IMR-90 (cell line): ENCODE data around the gene CCDC88A. TPM values are rescaled to one million over a fixed set of nuclear protein-coding genes. Genes with fewer than 3 reads are reported as not detected.

Experiments
- ATAC-seq: fragments of 200-7000 bp; cut with Tn5 transposase; 2 replicates; pipeline ENCODE4 v1.9.1; 2020; ENCODE audit warnings: low read depth, mild to moderate bottlenecking, moderate library complexity
- BruUV-seq: library from RNA; stranded (reverse); fragments of 400-500 nt; replicated peaks from 2 replicates; lab custom pipeline; 2021; lab: Mats Ljungman, UMichigan
- CTCF ChIA-PET: fragments of 300-600 bp; formaldehyde crosslinking; extraction: SDS; loops from one replicate; lab custom pipeline; 2021; ENCODE audit warnings: antibody characterized with exemption; lab: Yijun Ruan, JAX
- POLR2A ChIA-PET: fragments of 300-600 bp; sonication (Branson Sonifier 250); formaldehyde crosslinking; loops from one replicate; lab custom pipeline; 2022; ENCODE audit warnings: antibody characterized with exemption; ENCODE audit not compliant: unreplicated experiment; lab: Charles Lee
- DNase-seq: peaks from one replicate; pipeline ENCODE4 v3.0.0; 2013
- H2AFZ ChIP-seq: replicated peaks from 2 replicates; pipeline ENCODE3; 2013; ENCODE audit warnings: low read length, mild to moderate bottlenecking; ENCODE audit not compliant: poor library complexity
- H2AK5ac ChIP-seq: 2 replicates; pipeline ENCODE4 v1.6.1; 2013; ENCODE audit warnings: low read depth, low read length, inconsistent platforms
- H2AK9ac ChIP-seq: replicated peaks from 2 replicates; pipeline ENCODE3; 2013; ENCODE audit warnings: mild to moderate bottlenecking, low read depth, low read length, moderate library complexity; ENCODE audit not compliant: poor library complexity
- H2BK120ac ChIP-seq: 2 replicates; pipeline ENCODE4 v1.6.1; 2013; ENCODE audit warnings: low read depth, low read length, inconsistent platforms
- H2BK15ac ChIP-seq: 3 replicates; pipeline ENCODE4 v1.6.1; 2013; ENCODE audit warnings: low read depth, low read length, inconsistent platforms
- H2BK20ac ChIP-seq: 2 replicates; pipeline ENCODE4 v1.6.1; 2013; ENCODE audit warnings: low read depth, mild to moderate bottlenecking, inconsistent platforms, low read length, moderate library complexity
- H2BK5ac ChIP-seq: 2 replicates; pipeline ENCODE4 v1.6.1; 2013; ENCODE audit warnings: mild to moderate bottlenecking, low read depth, low read length, inconsistent platforms; ENCODE audit not compliant: poor library complexity, severe bottlenecking
- H3K14ac ChIP-seq: replicated peaks from 2 replicates; pipeline ENCODE4 v1.6.1; 2013; ENCODE audit warnings: low read depth, low read length, inconsistent platforms
- H3K18ac ChIP-seq: 2 replicates; pipeline ENCODE4 v1.6.1; 2013; ENCODE audit warnings: low read depth, low read length, control low read depth
- H3K23ac ChIP-seq: 2 replicates; pipeline ENCODE4 v1.6.1; 2013; ENCODE audit warnings: low read depth, low read length, inconsistent platforms
- H3K27ac ChIP-seq: 2 replicates; pipeline ENCODE4 v1.5.1; 2013; ENCODE audit warnings: mild to moderate bottlenecking, control low read depth, low read length; ENCODE audit not compliant: insufficient read depth
- H3K27me3 ChIP-seq: 2 replicates; pipeline ENCODE4 v1.6.1; 2013; ENCODE audit warnings: low read length; ENCODE audit not compliant: control insufficient read depth, insufficient read depth
- H3K36me3 ChIP-seq: 2 replicates; pipeline ENCODE4 v1.6.1; 2013; ENCODE audit warnings: low read length, mixed read lengths; ENCODE audit not compliant: control insufficient read depth, insufficient read depth
- H3K4ac ChIP-seq: 2 replicates; pipeline ENCODE4 v1.6.1; 2013; ENCODE audit warnings: low read depth, low read length, inconsistent platforms
- H3K4me1 ChIP-seq: 2 replicates; pipeline ENCODE4 v1.6.1; 2013; ENCODE audit warnings: low read length, mixed read lengths; ENCODE audit not compliant: control insufficient read depth, insufficient read depth
- H3K4me2 ChIP-seq: 2 replicates; pipeline ENCODE4 v1.6.1; 2013; ENCODE audit warnings: low read depth, mild to moderate bottlenecking, control low read depth, low read length, moderate library complexity
- H3K4me3 ChIP-seq: 2 replicates; pipeline ENCODE4 v1.5.1; 2013; ENCODE audit warnings: low read depth, mild to moderate bottlenecking, control low read depth, low read length, moderate library complexity; ENCODE audit not compliant: insufficient read depth
- H3K56ac ChIP-seq: 2 replicates; pipeline ENCODE4 v1.6.1; 2013; ENCODE audit warnings: low read length, inconsistent platforms; ENCODE audit not compliant: insufficient read depth; ENCODE audit errors: extremely low read depth
- H3K79me1 ChIP-seq, 2 experiments: 2 replicates each; pipeline ENCODE4 v1.6.1; 2013; ENCODE audit warnings: low read length in 2 of 2, inconsistent platforms in 1 of 2, low read depth in 1 of 2
- H3K9ac ChIP-seq: 2 replicates; pipeline ENCODE4 v1.6.1; 2013; ENCODE audit warnings: low read depth, low read length, control low read depth
- H3K9me1 ChIP-seq: 2 replicates; pipeline ENCODE4 v1.6.1; 2013; ENCODE audit warnings: low read length, inconsistent platforms; ENCODE audit not compliant: insufficient read depth
- H3K9me3 ChIP-seq: 2 replicates; pipeline ENCODE4 v1.6.1; 2013; ENCODE audit warnings: low read length; ENCODE audit not compliant: control insufficient read depth, insufficient read depth
- H4K20me1 ChIP-seq: 2 replicates; pipeline ENCODE4 v1.6.1; 2013; ENCODE audit warnings: low read length, inconsistent platforms; ENCODE audit not compliant: insufficient read depth
- H4K5ac ChIP-seq: 2 replicates; pipeline ENCODE4 v1.6.1; 2013; ENCODE audit warnings: mild to moderate bottlenecking, low read depth, low read length, control low read depth
- H4K8ac ChIP-seq, 2 experiments: 2 replicates each; pipeline ENCODE4 v1.6.1; 2013; ENCODE audit warnings: low read depth in 2 of 2, low read length in 2 of 2, control low read depth in 1 of 2, inconsistent platforms in 1 of 2
- H4K91ac ChIP-seq: 2 replicates; pipeline ENCODE4 v1.6.1; 2013; ENCODE audit warnings: low read depth, low read length, inconsistent platforms; ENCODE audit not compliant: insufficient read depth
- CEBPB ChIP-seq: IDR thresholded peaks from 2 replicates; pipeline ENCODE4 v1.6.1; 2012; ENCODE audit warnings: low read depth, low read length, improper control_type of control experiment
- MAFK ChIP-seq: IDR thresholded peaks from 2 replicates; pipeline ENCODE4 v1.6.1; 2012; ENCODE audit warnings: low read depth, low read length, improper control_type of control experiment
- MXI1 ChIP-seq: IDR thresholded peaks from 2 replicates; pipeline ENCODE4 v1.6.1; 2012; ENCODE audit warnings: low read depth, mild to moderate bottlenecking, low read length, moderate library complexity, borderline replicate concordance
- POLR2A ChIP-seq: IDR thresholded peaks from 2 replicates; pipeline ENCODE4 v1.6.1; 2012; ENCODE audit warnings: mild to moderate bottlenecking, low read depth, low read length
- SMC3 ChIP-seq: fragments of 150-350 bp; IDR thresholded peaks from 2 replicates; pipeline ENCODE4 v1.6.1; 2016; ENCODE audit warnings: low read depth, mild to moderate bottlenecking, antibody characterized with exemption, low read length, moderate library complexity
- WGBS, 2 experiments: methylation state at CpG; one replicate each; pipeline versions ENCODE4 v1.1.5 to v1.1.7; 2013; ENCODE audit warnings: missing lambda C conversion rate in 2 of 2; ENCODE audit not compliant: insufficient read length in 1 of 2; ENCODE audit errors: extremely low coverage in 2 of 2; 5-methylcytosine and 5-hydroxymethylcytosine counted together
- dilution Hi-C: fragments of 300-500 bp; cut with HindIII; formaldehyde crosslinking; loops from one replicate; pipeline ENCODE4 v1.14.3; 2018; ENCODE audit warnings: low sequenced_read_pairs; ENCODE audit not compliant: unreplicated experiment
- in situ Hi-C: fragments of 300-500 bp; cut with MboI; formaldehyde crosslinking; loops from 3 replicates; pipeline ENCODE4 v1.14.3; 2019; ENCODE audit warnings: low sequenced_read_pairs, inconsistent platforms, mixed read lengths
- intact Hi-C: fragments of 100-400 bp; cut with micrococcal nuclease; formaldehyde crosslinking; loops from 2 replicates; pipeline ENCODE4 v1.10.0; 2022
- polyA plus RNA-seq, 3 experiments: library from polyadenylated mRNA; depleted of rRNA; stranded (reverse); fragments of >200 nt; gene quantifications; 2 replicates each; pipeline ENCODE4 v1.2.3, GENCODE V29; 2012; ENCODE audit warnings: low replicate concordance in 1 of 3
- total RNA-seq: library from RNA; depleted of rRNA; stranded (reverse); fragments of >200 nt; gene quantifications from 2 replicates; pipeline ENCODE4 v1.2.3, GENCODE V29; 2012

The CCDC88A gene
- total and polyA plus RNA-seq, 2 of the 4 experiments (the other 2 are of a cell fraction) = 15.6 to 63.8 TPM

DNA sequence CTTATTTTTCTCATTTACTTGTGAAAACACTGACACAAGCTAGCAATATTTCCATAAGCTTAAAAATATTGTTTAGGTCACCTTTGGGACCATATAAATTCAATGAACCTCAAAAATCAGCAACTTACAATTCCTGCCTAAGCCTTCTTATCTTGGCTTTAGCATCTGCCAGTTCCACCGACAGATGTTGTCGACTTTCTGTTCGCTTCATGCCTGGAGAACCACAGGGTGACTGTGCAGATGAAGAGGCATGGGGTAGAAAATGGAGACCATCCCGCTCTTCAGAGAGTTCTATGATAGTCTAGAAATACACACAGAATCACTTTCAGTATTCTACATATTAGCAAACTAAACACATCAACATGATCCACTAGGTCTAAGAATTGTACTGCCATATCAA is 64.2 kb downstream of the CCDC88A start:
- Histone ChIP-seq H3K27me3 (no peaks in the 10 kb centered on the region), H4K91ac (no peak overlapping the region), H4K5ac (no peak overlapping the region), H2AK5ac (no peak overlapping the region), H2BK15ac (no peak overlapping the region), H3K18ac (no peak overlapping the region), H2BK5ac (no peak overlapping the region), H4K8ac (no peak overlapping the region), H3K4ac (no peak overlapping the region), H4K20me1 (no peaks in the 10 kb centered on the region), H3K9ac (no peak overlapping the region), H2BK120ac (no peak overlapping the region), H3K4me3 (no peak overlapping the region), H3K14ac (no peak overlapping the region), H3K56ac (no peak overlapping the region), H3K9me3 (peaks cover 2% of the 10 kb centered on the region; the same call in 1 of the 2 replicates), H2AFZ (no peak overlapping the region), H3K9me1 (no peaks in the 10 kb centered on the region; the same call in none of the 2 replicates), H2AK9ac (no peak overlapping the region), H3K4me2 (no peak overlapping the region), H3K27ac (no peak overlapping the region), H2BK20ac (no peak overlapping the region), H3K4me1 (0 out of 2 replicates have a peak, but pooled peaks cover 2% of the 10 kb centered on the region), H3K23ac (no peak overlapping the region), H3K36me3 (peaks cover 1% of the 10 kb centered on the region), H3K79me1 (peaks cover 0 to 3% of the 10 kb centered on the region in 2 experiments; a peak in 1 of 4 replicates)
- BruUV-seq = no TSS peak
- intact Hi-C loops (no loop called here), dilution Hi-C loops (no loop called here), in situ Hi-C loops (no loop called here)
- DNase-seq (no peak), ATAC-seq (no peak)
- ChIA-PET POLR2A (no interaction called here), CTCF (no interaction called here)
- TF ChIP-seq CEBPB = no peak
- no peak for TF ChIP-seq MXI1
- no peak for TF ChIP-seq MAFK
- no peak for TF ChIP-seq POLR2A
- no peak for TF ChIP-seq SMC3
- WGBS, 2 experiments = no CpG with 5 or more reads among the region's 4 CpGs
